Ureter (tissue), 1 donor: Measurements from ENCODE around the gene LRMDA. TPM values are rescaled to one million over a fixed set of nuclear protein-coding genes. Genes with fewer than 3 reads are reported as not detected.

Experiments
- DNase-seq: peaks from one replicate; pipeline ENCODE4 v3.0.0-alpha.2; 2020; ENCODE audit warnings: low spot score
- total RNA-seq: library from RNA; stranded (reverse); gene quantifications from one replicate; pipeline ENCODE4 v1.2.4, GENCODE V29; 2023
- donor health status: DM: yes; HTN: yes; CAD: no.

Gene LRMDA
- total RNA-seq, 1 donor from 2014 or later: 23.1 TPM

DNA sequence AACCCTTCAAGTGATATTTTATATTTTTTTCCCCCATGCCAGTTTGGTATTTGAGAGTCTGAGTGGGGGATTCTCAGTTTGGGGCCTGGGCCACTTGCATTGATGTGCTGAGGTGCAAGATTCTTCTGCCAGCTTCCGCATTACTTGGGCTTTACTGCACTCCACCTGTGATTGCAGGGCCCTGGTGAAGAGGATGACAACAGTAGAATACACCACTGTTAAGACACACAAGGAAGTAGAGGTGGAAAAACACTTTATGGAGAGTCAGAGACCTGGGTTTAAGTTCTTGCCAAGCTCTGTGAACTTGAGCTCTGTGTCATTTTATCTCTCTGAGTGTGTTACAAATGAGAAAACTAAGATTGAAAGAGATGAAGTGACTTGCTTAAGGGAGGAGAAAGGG lies 209.4 kb downstream of the LRMDA start:
- DNase-seq: no peak

DNA sequence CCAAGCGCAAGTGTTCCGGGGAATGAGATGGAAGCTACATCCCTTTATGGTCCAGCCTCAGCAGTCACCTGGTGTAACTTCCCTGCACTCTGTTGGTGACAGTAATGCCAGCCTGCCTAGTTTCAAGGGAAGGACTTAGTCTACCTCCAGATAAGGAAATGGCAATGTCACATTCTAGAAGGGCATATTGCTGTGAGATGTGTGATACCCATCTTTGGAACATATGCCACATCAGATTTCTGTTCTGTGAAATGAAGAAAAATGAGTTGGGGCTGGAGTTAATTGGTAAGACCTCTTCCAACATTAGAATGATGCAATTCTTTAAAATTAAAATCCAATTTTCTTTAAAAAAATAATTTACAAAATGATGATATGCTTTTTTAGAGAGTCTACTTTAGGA lies 212.0 kb downstream of the LRMDA start:
- DNase-seq: no peak

DNA sequence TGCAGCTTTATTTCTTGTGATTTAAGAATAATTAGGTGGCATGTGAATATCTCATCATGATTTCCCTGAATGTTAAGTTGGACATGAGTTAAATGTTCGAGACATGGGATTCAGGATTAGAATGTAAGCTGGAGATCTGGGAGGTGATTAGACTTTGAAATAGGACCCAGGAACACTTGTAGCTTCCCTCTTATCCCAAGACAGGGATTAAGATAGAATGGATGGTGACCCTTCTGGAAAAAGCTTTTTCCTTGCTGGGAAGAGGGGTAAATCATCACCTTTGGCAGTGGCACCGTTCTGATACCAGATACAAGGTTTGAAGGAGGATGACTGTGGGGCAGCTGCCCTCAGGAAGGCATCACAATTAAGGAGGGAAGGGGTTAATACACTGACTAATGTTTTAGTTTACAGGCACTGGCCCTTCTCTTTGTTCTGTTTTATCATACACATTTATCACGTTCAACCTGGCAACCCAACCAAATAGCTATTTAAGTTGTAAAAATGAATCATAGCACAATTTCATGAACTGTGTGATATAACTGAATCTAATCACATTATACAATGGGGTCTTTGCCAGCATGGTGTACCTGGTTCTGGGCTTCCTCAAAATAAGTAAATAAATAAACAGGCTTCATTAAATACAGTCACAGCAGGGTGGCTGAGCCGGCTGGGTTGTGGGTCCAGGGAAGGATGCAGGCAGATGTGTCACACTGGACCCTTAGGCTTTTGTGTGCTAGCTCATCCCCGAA lies 212.7 kb downstream of the LRMDA start:
- no peak for DNase-seq

DNA sequence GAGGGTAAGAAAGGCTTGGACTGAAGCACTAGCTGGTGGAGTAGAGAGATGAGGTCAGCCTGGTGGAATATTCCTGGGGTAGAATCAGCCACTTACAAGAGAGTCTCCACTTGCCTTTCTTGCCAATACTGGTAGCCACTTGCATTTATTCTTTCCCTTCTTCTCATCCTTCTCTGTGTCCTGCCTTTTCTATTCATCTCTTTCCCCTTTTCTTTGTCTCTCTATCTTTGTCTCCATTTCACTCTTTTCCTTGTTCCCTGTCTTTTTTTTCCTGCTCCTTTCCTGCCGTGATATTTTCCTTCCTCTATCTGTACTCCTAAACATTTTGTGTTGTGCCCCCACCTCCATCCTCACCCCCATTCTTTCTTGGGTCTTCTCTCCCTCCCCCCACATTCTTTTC lies 214.3 kb downstream of the LRMDA start:
- no peak for DNase-seq

DNA sequence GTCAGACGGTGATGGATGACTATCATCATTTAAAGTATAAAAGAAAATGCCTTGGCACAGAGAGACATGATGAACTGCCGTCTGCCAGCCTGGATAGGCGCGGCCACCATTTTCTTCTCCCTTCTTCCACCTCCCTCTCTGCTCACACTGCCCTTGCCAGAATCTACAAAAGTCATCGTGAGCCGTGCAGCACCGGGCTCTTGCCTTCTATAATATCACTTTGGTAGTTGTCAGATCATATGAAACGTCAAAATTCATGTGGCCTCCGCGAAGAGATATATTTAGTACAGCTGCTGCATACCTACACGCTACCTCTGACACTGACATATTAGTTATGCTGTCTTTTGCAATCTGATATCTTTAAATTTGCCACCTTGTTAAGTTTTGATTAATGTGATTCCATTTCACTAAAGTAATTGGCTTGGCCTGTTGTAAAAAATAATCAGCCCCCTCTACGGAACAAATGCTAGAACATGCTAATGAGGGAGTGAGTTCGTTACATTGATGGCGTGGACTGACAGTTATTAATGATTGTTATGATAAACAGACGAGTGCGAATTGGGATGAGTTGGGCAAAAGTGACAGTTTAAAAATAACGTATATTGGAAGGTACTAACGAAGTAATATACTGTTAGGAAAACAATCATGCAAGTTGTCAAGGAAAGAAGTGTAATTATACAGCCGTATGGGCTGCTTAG lies 214.9 kb downstream of the LRMDA start:
- DNase-seq: no peak

DNA sequence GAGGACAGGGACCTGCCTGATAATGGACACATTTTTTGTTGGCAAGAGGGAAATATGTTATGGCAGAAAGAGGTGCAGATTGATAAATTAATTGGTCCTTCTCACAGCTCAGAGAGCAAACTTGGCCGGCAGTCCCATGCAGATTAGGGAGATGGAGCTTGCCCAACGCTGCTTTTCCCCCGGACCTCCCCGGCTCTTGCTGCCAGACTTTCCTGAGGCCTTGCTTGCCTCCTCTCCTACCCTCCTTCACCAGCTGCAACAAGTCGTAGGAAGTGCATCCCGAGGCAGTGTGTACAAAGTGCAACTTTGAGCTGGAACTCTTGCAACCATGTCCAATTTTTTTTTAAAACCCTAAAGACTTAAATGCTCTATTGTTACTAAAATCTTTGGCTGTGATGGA lies 215.5 kb downstream of the LRMDA start:
- DNase-seq: no peak

DNA sequence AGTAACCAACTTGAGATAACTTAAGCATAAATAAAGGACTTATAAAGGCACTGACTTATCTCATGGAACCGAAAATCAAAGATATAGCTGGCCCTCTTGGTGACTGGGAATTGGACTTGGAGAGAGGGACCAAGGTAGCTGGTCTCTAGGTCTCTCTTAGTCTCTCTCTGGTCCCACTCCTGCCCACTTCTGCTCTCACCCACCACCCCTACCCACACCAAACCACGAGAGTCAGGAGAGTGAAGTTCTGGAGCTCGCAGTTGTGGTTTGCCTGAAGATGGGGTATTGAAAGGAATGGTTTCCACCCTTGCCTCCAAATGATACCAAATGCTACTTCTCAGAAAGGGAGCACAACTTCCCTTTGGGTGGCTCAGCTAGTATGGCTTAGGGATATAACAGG lies 216.3 kb downstream of the LRMDA start:
- no peak for DNase-seq

DNA sequence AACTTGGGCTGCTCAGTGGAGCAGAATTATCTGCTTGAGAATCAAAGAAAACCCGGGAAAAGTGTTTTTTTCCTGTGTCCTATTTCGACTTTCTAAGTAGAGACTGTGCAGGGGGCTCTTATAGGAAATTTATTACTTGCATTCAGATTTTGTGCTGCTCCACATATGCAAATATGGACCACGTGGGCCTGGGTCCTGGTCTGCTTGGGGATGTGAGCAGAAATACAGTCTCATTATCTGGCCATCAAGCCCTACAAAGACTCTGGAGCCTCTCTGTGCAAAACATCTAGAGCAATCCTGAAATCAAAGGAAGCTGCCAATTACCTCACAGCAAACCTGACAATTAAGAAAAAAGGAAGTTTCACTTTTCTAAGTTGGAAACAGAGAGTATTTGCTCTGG lies 216.9 kb downstream of the LRMDA start:
- DNase-seq: no peak

DNA sequence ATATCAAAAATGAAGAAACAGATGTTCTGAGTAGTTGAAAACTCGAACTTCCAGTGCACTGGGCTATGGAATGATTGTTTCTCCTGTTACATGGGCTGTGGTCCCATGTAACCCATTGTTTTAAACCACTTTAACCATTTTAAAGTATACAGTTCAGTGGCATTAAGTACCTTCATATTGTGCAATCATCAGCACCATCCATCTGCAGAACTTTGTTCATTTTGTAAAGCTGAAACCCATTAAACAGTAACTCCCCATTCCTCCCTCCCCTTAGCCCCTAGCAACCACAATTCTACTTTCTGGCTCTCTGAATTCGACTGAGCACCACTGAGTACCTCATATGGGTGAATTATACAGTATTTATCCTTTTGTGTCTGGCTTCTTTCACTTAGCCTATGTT lies 217.4 kb downstream of the LRMDA start:
- no peak for DNase-seq

DNA sequence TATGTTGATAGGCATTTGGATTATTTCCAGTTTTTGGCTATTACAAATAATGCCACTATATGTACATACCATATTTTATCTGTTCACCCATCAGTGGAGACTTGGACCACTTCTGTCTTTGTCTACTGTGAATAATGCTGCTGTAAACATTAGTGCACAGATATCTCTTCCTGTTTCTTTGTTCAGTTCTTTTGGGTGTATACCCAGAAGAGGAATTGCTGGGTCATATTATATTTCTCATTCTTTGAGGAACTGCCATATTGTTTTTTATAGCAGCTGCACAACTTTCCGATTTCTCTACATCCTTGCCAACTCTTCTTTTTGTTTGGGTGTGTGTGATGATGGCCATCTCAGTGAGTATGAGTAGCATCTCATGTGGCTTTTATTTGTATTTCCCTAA lies 218.0 kb downstream of the LRMDA start:
- DNase-seq: no peak

DNA sequence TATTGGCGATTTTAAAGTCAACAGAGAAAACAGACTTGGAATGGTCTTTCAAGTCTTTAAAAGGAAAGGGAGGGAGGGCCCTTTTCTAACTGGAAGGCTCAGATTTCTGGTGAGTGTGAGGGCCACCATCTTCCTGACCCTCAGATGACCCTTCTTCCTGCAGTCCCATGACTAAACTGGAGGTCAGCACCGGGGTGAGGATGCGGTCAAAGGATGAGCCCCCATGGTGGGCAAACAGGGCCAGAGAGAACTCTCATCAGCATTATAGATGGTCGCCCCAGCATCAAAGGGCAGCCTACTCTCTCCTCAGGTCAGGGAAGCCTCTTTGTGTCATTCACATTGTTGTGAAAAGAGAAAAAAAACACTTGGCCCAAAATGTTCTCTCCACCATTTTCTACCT lies 219.2 kb downstream of the LRMDA start:
- DNase-seq: no peak

DNA sequence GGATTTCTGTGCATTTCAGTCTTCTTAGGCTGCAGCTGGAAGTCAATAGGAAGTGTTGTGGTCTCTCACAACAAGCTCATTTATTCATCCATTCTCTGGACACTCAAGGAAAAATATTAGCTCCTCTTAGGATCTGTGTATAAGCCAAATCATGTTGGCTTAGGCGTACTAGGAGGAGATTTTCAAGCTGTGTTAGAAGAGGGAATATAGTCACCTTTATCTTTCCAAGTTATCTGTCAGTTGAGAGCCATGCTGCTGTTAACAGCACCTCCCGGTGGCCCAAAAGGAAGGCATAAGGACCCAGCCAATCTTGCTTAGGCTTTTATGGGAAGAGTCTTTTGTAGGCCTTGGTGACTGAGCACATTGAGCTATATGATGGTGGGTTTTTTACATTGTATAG lies 220.0 kb downstream of the LRMDA start:
- DNase-seq: no peak

DNA sequence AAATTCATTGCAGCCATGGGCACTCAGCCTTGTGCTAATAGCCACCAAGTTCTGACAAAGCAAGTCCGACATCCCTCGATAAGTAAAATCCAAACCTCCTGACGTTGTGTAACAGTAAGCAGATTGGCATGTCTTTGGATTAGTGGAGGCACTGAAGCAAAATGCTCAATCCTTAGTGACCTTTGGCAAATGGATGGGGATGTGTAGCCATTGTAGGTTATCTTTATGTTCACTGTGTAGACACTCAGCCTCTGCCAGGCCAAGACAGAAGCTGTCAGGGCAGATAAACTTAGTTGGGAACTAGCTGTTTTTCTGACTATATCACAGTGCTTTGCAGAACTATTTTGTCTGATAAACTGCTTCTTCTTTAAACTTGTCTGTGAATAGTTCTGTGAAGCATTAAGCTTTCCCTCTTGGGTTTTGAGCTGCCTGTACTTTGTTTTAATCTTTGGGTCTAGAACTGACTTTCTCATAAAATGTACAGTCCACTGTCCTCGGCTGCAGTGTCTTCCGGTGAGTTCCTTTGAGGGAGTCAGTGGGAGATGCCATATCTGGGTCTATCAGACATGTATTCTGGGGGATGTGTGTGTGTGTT lies 220.8 kb downstream of the LRMDA start:
- DNase-seq: no peak

DNA sequence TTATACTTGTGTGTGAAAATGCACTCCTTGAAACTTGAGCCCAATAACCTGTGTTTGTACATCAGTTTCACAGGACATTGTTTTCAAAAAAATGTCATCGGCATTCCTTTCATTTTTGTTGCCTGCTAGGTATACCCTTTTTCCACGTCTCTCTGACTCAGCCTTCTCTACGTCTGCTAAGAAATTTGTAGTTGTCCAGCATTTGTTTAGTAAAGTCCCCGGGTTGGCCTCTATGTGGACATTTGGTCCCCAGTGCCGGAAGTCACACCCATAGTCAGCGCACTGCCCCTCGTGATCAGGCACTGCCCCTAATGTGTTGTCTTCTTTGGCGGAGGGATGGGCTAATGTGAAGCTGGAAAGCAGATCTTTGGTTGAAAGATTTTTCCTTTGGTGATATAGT lies 222.3 kb downstream of the LRMDA start:
- no peak for DNase-seq

DNA sequence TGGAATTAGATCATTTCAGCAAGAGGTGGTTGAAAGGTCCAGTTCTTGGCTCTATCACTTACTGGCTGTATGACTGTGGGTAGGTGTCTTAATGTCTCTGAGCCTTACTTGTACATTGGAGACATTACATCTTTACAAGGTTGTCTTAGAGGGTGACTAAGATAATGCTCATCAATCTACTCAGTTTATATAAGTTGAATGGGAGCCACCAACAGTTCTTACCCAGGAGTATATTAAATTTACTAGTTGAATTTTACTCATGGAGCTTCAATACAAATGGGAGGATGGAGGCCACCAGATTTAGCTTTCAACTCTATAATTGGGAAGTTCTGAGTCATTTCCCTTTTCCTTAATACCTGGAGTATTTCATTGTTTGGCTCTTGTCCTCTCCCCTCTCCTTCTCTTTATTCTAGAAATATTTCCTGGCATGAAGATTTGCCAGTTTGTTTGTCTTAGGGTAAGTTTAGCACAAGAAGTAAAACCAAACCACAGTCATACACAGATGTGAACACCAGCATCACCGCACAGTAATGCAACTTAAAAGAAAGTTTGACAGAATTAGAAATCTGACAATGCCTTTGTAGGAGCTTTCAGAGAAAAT lies 222.8 kb downstream of the LRMDA start:
- no peak for DNase-seq

DNA sequence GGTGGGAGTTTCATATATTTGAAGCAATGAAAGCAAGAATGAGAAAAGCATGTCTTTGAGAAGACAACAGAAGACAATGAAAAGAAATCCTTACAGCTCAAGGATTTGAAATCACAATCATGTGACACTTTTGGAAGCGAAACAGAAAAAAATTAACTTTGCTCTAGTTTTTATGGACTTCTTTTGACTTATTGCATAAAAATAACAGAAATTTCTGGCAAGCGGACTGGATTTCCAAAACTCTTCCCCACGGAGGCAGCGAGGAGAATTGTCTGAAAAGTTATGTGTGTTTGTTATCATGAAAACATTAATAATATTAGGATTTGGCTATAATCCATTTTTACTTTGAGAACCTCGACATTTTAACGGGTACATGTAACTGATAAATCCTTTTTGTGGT lies 223.3 kb downstream of the LRMDA start:
- DNase-seq: no peak

DNA sequence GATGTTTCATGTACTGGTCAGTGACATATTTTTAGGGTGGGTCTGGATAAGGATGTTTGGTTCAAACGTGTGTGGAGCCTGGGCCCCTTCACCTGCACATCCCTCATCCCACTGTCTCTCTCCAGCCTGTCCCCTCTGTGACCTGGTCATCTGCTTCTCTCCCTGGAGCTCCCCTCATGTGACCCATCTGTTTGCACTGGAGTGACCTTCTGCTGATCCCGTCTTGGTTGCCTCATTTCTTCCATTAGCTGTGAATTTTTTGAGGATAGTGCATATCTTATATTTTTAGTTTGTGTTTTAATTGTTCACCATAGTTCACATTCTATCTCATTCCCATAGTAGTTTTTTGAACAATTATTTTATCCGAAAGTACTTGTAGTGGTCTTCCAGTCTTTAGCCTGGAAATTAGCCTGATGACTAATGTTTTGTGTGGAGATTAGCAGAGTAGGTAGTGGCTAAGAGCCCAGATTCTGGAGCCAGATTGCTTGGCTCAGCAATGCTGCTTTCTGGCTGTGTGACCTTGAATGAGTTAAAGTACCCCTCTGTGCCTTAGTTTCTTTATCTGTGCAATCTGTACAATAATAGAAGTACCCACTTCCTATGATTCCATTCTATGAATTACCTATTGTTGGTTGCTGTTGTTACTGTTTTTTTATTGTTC lies 224.5 kb downstream of the LRMDA start:
- DNase-seq: no peak

DNA sequence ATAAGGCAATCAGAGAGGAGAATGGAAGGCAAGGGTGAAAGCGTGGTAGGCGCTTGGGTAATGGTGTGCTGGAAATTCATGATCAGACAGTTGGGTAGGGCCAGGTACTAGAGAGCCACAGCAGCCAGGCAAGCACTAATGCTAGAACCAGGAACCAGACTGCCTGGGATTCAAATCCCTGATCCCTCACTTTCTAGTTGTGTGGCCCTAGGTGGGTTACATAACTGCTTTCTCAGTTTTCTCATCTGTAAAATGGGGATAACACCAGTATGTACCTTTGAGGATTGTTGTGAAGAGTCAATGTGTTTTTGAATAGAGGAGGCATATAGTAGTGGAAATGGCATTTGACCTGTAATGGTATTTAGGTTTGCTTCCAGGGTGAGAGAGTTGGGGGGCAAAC lies 225.9 kb downstream of the LRMDA start:
- no peak for DNase-seq

DNA sequence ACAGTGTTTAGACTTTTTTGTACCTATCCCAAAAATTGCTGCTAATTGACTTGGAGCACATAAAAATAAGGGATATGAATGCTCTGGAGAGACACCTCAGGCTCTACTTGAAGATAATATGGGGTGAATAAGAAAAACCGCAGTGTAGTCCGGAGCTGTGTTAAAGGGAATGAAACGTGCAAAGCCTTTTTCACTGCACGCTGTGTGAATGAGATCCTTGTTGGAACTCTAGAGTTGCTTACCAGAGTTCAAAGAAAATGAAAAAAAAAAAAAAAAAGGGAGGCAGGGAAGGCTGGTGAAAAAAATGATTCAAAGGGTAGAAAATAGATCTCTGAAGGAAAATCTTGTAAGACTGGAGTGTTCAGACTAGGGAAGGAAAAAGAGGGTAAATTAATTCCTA lies 226.6 kb downstream of the LRMDA start:
- no peak for DNase-seq

DNA sequence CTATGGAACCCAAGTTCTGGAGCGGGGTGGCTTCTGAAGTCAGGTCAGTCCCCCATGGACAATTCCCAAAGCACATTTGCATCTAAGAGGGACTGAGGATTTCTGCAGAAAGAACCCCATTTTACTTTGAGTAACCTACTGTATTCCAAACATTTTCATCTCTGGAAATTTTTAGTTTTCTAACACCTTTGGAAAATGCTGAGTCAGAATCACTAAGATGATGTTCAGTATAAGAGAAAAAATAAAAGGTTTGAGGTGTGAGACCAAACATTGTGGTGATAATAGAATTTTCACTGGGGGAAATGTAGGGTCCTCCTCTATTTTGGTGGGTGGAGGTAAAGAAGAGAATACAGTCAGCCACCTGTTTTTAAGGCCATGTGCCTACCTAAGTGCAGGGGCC lies 227.1 kb downstream of the LRMDA start:
- no peak for DNase-seq

DNA sequence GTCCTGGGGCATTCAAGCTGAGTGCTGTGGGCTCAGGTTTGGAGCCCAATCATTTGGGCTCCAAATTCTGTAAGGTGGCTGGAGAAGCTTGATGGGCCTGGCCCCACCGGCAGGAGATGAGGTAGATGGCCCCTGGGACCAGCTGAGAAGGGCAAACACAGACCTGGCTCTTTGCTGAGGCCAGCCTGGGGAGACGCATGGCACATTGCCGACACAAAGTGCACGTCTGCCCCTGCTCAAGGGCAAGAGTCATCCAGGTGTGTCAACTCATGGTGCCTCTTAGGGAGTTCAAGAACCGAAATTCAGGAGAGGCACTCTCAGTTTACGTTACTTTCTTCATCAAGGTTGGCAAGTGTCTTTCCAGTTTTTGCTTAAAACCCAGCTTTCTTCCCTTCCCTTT lies 227.5 kb downstream of the LRMDA start:
- no peak for DNase-seq

DNA sequence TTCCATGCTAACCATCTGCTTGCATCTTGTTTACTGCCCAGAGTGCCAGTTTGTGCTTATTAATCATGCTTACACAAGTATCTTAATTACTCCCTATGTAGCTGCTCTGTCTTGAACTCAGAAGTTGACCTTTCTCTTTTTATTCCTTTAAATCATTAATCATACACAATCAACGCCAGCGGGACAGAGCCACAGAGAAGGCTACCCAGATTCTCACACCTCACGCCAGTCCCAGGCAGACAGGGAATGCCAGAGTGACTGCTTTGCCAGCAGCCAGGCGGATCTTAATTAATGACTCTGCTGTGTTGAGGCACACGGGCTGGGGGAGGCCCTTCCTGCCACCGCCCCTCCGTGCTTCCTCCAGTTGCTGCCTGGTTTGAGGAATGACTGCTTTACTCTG lies 229.4 kb downstream of the LRMDA start:
- no peak for DNase-seq
